ENCODE measurements around the gene C1QA.
"Not testable (repeated sequence)": the region's sequence is repeated elsewhere in the genome, so short reads cannot be mapped to it uniquely, and the experiment has no call there.

C1QA gene

GRCh38 chr1:22668840-22669239 lies 32.4 kb downstream of the C1QA start:
- DNase-seq; intact Hi-C loops (cut with DNase I): not testable (repeated sequence)

GRCh38 chr1:22670352-22670975 lies 34.0 kb downstream of the C1QA start:
- intact Hi-C loops (cut with DNase I) = no loop called here
- DNase-seq = peak in 1 of 10 donors; percentile 65

GRCh38 chr1:22671999-22672398 lies 35.6 kb downstream of the C1QA start:
- no peak for DNase-seq
- intact Hi-C loops (cut with DNase I) = no loop called here

- peak in 8 of 10 donors; percentile 57 to 93 (median 72) for DNase-seq
- intact Hi-C loops (cut with DNase I) = loop anchor here (1.0 kb wide), 1 partner anchor 257 kb away; no protein-coding TSS in a partner anchor
Observed at GRCh38 chr1:22673486-22674409, 37.3 kb downstream of the C1QA start.

GRCh38 chr1:22674410-22674749 lies 38.0 kb downstream of the C1QA start:
- intact Hi-C loops (cut with DNase I) = loop anchor here (1.0 kb wide), 1 partner anchor 256 kb away; no protein-coding TSS in a partner anchor
- DNase-seq = no peak

- intact Hi-C loops (cut with DNase I) = not testable (repeated sequence)
- peak in 1 of 10 donors; percentile 74 for DNase-seq
Observed at GRCh38 chr1:22676151-22676550, 39.7 kb downstream of the C1QA start.

- peak in 1 of 10 donors; percentile 81 for DNase-seq
- intact Hi-C loops (cut with DNase I) = no loop called here
Observed at GRCh38 chr1:22676916-22677583, 40.6 kb downstream of the C1QA start.

GRCh38 chr1:22677931-22678896 lies 41.8 kb downstream of the C1QA start:
- intact Hi-C loops (cut with DNase I) = no loop called here
- peak in 1 of 10 donors; percentile 36 for DNase-seq

- DNase-seq = no peak
- intact Hi-C loops (cut with DNase I) = no loop called here
Observed at GRCh38 chr1:22680726-22681125, 44.3 kb downstream of the C1QA start.

- intact Hi-C loops (cut with DNase I) = no loop called here
- DNase-seq = no peak
Observed at GRCh38 chr1:22681556-22682276, 45.3 kb downstream of the C1QA start.

GRCh38 chr1:22683547-22683946 lies 47.1 kb downstream of the C1QA start:
- no peak for DNase-seq
- intact Hi-C loops (cut with DNase I) = no loop called here

GRCh38 chr1:22685591-22686059 lies 49.2 kb downstream of the C1QA start:
- DNase-seq = peak in 1 of 10 donors; percentile 71
- intact Hi-C loops (cut with DNase I) = no loop called here

- no peak for DNase-seq
- intact Hi-C loops (cut with DNase I) = no loop called here
Observed at GRCh38 chr1:22687191-22687590, 50.8 kb downstream of the C1QA start.

GRCh38 chr1:22688466-22688865 lies 52.0 kb downstream of the C1QA start:
- no peak for DNase-seq
- intact Hi-C loops (cut with DNase I) = no loop called here
